HG03108 (cell line): ENCODE results near the gene SGF29.
"Not testable (repeated sequence)": the region's sequence is repeated elsewhere in the genome, so short reads cannot be mapped to it uniquely, and the experiment has no call there.

Experiments
- ATAC-seq: cut with Tn5 transposase; IDR thresholded peaks from one replicate; pipeline ENCODE4 v1.9.1; 2021; ENCODE audit warnings: moderate library complexity; ENCODE audit not compliant: unreplicated experiment

The SGF29 gene

GRCh38 chr16:28532940-28533647 is 20.6 kb upstream of the SGF29 start:
- ATAC-seq: no peak

- no peak for ATAC-seq
Observed at GRCh38 chr16:28534542-28535373, 19.0 kb upstream of the SGF29 start.

GRCh38 chr16:28537076-28537475 is 16.6 kb upstream of the SGF29 start:
- no peak for ATAC-seq

DNA sequence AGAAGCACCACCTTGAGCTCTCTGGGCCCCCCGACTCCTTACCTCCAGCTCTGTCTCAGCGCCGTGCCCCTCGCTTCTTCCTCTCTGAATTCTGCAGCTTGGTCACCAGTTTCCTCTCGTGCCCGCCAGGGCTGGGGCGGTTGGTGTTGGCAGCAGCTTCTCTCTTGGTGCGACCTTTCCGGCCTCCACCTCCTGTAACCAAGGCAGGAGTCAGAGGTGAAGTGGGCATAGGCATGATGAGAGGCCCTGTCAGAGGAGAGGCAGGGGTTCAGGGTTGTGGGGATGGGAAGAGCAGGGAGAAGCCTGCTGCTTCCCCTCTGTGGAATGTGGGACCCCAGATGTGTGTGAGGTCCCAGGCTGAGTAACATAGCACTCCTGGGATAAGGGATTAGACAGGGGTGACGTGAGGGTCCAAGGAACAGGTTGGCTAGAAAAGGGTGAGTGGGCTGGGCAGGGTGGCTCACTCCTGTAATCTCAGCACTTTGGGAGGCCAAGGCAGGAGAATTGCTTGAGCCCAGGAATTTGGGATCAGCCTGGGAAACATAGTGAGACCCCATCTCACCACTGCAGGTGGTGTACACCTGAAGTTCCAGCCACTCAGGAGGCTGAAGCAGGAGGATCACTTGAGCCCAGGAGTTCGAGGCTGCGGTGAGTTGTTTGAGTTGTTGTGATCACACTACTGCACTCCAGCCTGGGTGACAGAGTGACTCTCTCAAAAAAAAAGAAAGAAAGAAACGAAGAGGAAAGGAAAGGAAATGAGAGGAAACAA is 15.6 kb upstream of the SGF29 start:
- no peak for ATAC-seq

DNA sequence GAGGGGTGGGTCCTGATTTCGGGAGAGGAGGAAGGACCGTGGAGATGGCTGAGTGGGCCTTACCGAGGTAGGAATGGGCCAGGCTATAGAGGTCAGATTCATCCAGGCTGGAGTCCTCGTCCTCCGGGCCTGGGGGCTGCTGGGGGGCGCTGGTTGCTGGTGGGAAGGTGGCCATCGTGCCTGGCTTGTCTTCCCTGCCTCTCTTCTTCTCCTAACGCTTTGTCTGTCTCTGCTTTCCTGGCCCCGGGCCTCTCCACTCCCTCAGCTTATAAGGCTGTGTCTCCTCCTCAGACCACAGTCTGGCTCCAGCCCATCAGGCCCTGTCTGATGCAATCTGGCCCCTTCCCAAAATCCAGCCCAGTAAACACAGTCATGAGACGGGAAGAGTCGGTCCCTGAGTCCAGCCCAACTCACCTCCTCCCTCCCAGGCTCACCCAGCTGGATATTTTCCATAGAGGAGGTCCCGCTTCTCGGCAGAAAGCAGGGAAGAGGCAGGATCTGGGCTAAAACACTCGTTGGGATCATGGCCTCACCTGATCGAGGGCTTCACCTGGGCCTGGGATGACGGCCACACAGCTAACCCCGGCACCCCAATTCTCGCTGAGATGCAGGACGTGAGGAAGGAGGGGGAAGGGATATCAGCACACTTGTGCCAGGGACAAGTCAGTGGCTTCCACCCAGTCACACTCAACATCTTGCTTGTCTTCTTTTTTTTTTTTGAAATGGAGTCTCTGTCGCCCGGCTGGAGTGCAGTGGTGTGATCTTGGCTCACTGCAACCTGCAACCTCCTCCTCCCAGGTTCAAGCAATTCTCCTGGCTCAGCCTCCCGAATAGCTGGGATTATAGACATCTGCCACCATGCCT is 14.8 kb upstream of the SGF29 start, which contains the start of gene NUPR1:
Gene NUPR1, minus strand, starts transcription at position 242 of the 864 bp plus-strand sequence. Its CDS starts 67 bp downstream, at position 175.
- no peak for ATAC-seq

DNA sequence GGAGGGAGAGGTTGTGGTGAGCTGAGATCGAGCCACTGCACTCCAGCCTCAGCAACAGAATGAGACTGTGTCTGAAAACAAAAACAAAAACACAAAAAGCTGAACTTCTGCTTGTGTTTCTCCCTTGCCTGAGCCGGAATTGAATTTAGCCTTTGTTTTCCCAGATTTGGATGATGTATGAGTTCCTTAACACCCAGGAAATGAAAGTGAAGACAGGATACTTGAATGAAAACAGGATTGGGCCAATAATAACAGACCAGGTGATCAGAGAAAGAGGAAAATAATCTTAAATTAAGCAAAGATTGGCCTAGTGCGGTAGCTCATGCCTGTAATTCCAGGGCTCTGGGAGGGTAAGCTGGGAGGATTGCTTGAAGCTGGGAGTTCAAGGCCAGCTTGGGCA is 13.4 kb upstream of the SGF29 start:
- no peak for ATAC-seq

DNA sequence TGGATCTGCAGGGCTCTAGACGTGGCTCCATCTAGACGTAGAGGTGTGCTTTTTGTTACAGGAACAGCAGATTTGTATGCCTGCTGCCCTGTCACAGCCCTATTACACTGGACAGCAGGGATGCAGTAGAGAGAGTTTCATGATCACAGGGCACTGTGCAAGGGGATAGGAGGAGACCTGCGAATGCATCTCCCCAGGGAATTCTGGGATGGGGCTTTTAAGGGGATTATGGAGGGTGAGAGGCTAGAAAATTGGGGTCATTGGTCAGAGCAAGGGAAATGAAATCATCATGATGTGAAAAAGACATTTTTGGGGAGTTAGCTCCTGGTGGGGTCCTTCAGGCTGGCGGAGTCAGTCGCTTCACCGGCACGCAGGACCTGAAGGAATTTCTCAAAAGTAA is 11.1 kb upstream of the SGF29 start:
- ATAC-seq: no peak

DNA sequence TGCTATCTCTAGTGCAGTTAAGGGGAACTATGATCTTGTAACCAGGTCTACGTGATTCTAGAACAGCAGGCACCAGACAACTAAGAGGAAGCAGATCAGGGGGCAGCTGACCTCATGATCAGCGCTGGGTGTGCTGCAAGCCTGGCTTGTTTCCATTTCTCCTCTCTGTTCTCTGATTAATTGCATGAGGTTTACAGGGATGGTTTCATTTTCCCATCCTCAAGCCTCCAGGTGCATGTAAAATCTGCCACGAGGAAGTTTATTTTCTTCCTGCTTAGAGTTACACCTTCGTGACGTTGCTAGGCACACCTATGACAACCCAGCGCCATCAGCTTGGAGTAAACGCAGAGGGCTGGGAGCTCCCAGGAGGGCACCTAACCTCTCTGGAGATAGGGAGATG is 10.6 kb upstream of the SGF29 start:
- ATAC-seq: no peak

DNA sequence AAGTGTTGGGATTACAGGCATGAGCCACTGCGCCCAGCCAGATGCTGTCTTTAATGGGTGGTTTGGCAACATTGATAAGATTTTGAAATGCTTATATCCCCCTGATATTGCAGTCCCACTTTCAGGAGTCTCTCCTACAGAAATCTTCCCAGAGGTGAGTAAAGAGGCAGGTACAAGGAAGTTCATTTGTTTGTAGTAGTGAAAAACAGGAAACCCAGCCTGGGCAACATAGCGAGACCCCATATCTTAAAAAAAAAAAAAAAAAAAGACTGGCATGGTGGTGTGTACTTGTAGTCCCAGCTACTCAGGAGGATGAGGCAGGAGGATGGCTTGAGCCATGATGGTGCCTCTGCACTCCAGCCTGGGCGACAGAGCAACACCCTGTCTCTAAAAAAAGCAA is 8.7 kb upstream of the SGF29 start:
- ATAC-seq: no peak

DNA sequence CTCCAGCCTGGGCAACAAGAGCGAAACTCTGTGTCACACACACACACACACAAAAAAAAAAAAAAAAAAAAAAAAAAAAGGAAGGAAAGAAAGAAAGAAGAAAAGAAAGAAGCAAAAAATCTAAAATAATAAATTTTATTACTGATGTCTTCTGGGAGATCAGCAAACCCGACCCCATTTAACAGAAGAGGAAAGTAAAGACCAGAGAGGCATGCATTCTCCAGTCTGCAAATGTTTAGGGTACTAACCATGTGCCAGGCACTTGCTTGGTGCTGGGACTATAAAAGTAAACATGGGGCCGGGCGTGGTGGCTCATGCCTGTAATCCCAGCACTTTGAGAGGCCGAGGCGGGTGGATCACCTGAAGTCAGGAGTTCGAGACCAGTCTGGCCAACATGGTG is 7.8 kb upstream of the SGF29 start:
- ATAC-seq: not testable (repeated sequence)

DNA sequence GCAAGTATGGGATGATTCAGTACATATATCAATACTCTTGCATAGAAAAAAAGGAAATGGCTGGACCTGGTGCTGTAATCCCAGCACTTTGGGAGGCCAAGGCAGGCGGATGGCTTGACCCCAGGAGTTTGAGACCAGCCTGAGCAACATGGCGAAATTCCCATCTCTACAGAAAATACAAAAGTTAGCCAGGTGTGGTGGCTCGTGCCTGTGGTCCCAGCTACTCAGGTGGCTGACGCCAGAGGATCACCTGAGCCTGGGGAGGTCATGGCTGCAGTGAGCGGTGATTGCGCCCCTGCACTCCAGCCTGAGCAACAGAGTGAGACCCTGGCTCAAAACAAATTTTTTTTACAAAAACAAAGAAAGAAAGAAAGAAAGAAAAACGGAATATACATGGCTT is 7.1 kb upstream of the SGF29 start:
- ATAC-seq: no peak

- no peak for ATAC-seq
Observed at GRCh38 chr16:28548306-28548802, 5.4 kb upstream of the SGF29 start.

DNA sequence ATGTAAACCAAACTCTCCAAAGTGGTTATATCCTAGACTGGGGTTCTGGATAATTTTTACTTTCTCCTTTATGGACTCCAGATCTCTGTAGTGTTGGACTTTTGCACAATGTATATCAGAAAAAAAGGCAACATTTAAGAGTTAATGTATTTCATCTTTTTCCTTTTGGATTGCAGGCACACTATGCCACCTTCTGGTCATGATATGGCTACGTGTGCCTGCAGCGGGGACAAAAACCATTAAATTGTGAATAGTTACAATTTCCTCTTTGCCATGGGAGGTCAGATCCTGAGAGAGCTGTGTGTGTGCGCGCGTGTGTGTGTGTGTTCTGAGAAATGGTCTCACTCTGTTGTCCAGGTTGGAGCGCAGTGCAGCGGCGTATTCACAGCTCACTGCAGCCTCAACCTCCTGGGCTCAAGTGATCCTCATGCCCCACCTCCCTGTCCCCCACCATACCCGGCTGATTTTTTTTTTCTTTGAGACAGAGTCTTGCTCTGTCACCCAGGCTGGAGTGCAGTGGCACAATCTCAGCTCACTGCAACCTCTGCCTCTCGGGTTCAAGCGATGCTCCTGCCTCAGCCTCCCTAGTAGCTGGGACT is 4.3 kb upstream of the SGF29 start:
- ATAC-seq: no peak

DNA sequence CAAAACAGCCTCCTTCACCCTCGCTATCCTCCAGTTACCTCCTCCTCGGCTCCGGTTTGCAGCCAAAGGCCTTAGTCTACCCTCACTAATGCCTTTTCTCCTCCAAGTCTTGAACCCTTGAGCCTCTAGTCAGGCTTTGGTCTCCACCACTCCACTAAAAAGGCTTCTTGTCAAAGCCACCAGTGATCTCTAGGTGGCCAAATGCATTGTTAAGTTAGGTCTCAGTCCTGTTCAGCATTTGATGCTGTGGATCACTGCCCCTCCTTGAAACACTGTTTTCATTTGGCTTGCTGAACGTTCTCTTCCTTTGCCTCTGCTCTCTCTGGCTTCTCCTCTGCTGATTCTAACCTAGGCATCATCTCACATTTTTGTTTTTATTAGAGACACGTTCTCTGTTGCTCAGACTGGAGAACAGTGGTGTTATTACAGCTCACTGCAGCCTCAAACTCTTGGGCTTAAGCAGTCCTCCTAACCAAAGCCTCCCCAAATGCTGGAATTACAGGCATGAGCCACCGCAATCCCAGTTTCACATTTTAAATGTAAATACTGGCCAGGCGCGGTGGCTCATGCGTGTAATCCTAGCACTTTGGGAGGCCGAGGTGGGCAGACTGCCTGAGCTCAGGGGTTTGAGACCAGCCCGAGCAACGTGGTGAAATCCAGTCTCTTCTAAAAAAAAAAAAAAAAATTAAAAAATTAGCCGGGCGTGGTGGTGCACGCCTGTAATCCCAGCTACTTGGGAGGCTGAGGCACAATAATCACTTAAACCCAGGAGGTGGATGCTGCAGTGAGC is 1.1 kb downstream of the SGF29 start:
- ATAC-seq: no peak

- no peak for ATAC-seq
Observed at GRCh38 chr16:28555561-28555960, 1.8 kb downstream of the SGF29 start.

GRCh38 chr16:28556914-28557320 is 3.2 kb downstream of the SGF29 start:
- no peak for ATAC-seq

DNA sequence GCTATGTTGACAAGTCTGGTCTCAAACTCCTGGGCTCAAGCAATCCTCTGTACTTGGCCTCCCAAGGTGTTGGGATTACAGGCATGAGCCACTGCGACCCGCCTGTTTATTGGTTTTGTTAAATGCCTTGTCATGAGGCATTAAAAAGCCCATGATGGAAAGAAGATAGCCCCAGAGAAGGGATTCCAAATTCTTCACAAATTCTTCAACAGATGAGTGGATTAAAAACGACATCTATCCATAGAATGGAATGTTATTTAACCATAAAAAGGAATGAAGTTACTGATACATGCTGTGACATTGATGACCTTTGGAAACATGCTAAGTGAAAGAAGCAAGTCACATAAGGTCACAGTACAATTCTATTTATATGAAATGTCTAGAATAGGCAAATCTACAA is 4.7 kb downstream of the SGF29 start:
- ATAC-seq: no peak

- ATAC-seq: no peak
Observed at GRCh38 chr16:28561557-28562187, 8.0 kb downstream of the SGF29 start.

- no peak for ATAC-seq
Observed at GRCh38 chr16:28562199-28562598, 8.5 kb downstream of the SGF29 start.
